ENCODE results near the gene ZFPL1.
A peak's percentile ranks its signal among the peaks of the same experiment; 100 is the strongest.

The ZFPL1 gene

DNA sequence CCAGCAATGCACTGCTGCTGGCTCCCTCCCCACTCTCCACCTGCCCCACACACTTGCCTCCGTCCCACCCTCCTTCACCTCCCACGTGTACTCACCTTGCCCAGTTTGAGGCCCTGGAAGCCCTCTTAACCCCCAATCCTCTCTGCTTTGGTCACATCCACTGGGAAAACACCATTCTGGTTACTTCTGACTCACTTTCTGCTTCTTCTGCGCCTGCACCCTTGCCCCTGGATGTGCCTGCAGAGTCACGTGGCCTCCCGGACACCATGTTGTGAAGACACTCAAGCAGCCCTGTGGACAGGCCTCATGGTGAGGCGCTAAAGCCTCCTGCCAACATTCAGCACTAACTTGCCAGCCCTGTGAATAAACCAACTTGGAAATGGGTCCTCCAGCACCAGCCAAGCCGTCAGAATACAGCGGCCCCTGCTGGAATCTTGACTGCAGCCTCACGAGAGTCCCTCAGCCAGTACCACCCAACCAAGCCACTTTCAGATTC lies 23.1 kb upstream of the ZFPL1 start:
- DNase-seq, result no peak

- DNase-seq, result no peak
Observed at GRCh38 chr11:65063532-65063931, 20.5 kb upstream of the ZFPL1 start.

- DNase-seq, result no peak
Observed at GRCh38 chr11:65064847-65065240, 19.2 kb upstream of the ZFPL1 start.

- no peak for DNase-seq
Observed at GRCh38 chr11:65065851-65066250, 18.2 kb upstream of the ZFPL1 start.

GRCh38 chr11:65066315-65066714 lies 17.7 kb upstream of the ZFPL1 start:
- DNase-seq, result no peak

GRCh38 chr11:65066805-65067291 lies 17.2 kb upstream of the ZFPL1 start:
- no peak for DNase-seq

GRCh38 chr11:65067446-65067845 lies 16.6 kb upstream of the ZFPL1 start:
- DNase-seq, result no peak

- no peak for DNase-seq
Observed at GRCh38 chr11:65069217-65069616, 14.8 kb upstream of the ZFPL1 start.

- no peak for DNase-seq
Observed at GRCh38 chr11:65071907-65072630, 12.0 kb upstream of the ZFPL1 start.

GRCh38 chr11:65072631-65072966 lies 11.4 kb upstream of the ZFPL1 start:
- DNase-seq, result no peak

DNA sequence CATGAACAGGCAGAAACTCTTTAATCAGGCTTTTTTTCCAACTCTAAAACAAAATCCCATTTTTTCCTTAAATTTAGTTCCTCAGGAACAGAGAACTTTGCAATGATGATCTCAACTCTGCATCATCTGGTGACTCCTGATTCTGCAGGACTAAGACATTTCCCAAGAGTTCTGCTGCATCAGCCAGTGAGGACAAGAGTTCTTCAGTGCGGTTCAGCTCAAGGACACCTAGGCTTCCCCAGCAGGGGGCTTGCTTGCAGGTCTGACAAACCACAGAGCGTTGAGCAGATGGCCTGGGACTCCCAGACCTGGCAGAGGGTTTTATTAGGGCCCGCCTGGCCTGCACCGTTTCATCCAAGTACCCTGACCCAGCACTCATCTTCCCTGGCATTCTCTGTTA lies 6.6 kb upstream of the ZFPL1 start:
- no peak for DNase-seq

GRCh38 chr11:65078151-65078550 lies 5.9 kb upstream of the ZFPL1 start:
- DNase-seq, result peak; percentile 63 to 77

GRCh38 chr11:65078786-65079342 lies 5.2 kb upstream of the ZFPL1 start:
- DNase-seq, result no peak

- no peak for DNase-seq
Observed at GRCh38 chr11:65083134-65083833, 738 bp upstream of the ZFPL1 start.

DNA sequence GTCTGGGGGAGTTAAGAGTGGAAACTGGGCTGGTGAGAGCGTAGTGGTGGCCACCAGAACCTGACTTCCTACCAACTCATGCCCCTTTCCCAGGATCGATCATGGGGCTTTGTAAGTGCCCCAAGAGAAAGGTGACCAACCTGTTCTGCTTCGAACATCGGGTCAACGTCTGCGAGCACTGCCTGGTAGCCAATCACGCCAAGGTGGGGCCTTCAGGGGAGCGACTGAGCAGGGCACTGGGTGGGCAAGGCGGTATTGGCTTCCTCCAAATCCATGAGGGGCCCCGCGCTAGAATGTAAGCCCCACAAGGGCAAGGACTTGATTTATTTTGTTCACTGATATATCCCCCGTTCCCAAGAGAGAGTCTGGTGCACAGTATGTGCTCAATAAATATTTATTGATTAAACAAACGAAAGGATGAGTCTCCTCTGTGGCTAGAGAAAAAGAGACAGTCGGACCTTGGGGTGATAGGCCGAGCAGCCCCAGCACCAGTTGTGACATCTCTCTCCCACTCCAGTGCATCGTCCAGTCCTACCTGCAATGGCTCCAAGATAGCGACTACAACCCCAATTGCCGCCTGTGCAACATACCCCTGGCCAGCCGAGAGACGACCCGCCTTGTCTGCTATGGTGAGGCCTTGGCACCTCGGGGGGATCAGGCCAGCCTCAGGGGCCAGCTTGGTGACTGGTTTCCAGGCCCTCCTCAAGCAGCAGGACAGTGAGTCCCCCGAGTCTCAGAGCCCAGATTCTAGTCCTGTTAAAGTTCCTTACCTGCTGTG lies 765 bp downstream of the ZFPL1 start:
- no peak for DNase-seq

DNA sequence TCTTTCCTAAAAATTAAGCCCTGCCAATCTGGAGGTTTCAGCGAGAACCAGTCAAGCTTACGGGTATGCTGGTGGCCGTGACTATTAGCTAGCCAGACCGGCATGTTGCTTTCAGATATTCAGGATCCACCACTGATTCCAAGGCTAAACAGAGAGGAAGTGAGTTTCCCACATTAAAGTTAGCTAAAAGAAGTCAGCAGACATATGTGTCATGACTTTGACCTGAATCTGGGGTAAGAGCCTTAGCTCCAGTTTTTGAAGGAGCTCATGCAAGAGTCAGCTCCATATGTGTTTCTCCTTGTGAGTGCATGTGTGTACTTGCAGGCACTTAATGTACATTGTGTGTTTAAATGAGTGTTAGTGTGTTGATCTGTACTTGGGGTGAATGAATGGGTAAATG lies 1.4 kb downstream of the ZFPL1 start:
- DNase-seq, result no peak

DNA sequence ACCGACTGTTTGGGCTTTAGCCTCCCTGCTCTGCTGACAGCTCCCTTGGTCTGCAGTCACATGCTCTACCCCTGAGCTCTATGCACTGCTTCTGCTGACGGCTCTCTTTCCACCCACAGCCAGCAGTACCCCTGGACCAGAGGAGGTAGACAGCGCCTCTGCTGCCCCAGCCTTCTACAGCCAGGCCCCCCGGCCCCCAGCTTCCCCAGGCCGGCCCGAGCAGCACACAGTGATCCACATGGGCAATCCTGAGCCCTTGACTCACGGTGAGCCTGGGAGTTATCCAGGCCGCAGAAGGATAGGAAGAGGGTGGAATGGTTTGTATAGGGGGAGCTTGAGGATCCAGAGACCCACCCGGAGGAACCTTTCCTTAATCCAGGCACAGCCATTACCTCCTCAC lies 2.8 kb downstream of the ZFPL1 start:
- no peak for DNase-seq

DNA sequence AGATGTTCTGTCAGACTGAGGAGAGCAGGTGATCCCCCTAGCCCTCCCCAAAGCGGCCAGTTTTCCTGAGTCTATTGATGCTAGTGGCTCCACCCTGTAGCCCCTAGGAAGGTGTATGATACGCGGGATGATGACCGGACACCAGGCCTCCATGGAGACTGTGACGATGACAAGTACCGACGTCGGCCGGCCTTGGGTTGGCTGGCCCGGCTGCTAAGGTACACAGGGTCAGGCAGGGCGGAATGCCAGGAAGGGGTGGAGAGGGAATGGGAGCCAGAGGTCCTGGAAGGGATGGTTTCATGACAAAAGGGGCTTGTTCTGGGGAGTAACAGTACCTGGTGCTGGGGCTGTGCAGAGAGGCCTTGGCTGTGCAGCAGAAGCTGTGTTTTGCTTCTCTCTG lies 3.2 kb downstream of the ZFPL1 start:
- DNase-seq, result no peak

- no peak for DNase-seq
Observed at GRCh38 chr11:65087827-65088226, 3.8 kb downstream of the ZFPL1 start.

- DNase-seq, result no peak
Observed at GRCh38 chr11:65089621-65090020, 5.6 kb downstream of the ZFPL1 start.

DNA sequence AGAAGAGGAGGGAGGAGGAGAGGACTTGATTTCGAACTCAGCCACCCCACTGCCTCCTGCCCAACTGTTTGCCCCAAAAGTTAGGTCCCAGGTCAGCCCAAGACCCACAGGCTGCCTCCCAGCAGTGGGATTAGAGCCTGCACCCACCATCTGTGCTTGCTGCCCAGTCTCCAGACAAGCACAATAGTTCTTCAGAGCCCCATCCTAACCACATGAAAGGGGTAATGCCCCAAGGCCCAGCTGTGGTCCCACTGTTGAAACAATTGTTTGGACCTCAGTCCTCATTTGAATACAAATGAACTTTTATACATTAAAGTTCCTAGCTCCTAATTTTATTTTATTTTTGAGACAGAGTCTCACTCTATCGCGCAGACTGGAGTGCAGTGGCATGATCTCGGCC lies 6.6 kb downstream of the ZFPL1 start:
- DNase-seq, result no peak

DNA sequence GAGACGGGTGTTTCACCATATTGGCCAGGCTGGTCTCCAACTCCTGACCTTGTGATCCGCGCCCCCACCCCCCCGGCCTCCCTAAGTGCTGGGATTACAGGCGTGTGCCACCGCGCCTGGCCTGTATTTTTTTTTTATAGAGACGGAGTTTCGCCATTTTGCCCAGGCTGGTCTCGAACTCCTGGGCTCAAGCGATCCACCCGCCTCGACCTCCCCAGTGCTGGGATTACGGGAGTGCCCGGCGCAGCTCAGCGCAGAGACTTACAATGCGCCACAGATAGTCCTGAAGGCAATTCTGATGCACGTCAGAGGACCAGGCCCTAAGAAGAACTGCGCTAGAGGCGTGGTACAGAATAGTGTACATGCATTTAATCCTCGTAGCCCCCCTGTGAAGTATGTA lies 11.4 kb downstream of the ZFPL1 start:
- no peak for DNase-seq
